Measurements from ENCODE around the gene ARID5B. TPM values are rescaled to one million over a fixed set of nuclear protein-coding genes. Genes with fewer than 3 reads are reported as not detected.

The ARID5B gene
- total RNA-seq, 1 experiment from 2014 or later = 0.04 TPM

DNA sequence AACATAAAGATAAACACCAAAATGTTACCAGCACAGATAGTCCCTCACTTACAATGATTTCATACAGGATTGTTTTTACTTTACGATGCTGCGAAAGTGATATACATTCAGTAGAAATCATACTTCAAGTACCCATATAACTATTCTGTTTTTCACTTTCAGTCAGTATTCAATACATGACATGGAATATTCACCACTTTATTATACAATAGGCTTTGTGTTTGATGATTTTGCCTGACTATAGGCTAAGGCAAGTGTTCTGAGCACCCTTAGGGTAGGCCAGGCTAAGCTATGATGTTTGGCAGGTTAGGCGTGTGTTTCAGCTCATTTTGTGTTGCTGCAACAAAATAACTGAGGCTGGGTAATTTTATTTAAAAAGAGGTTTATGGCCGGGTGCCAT lies 212.2 kb downstream of the ARID5B start:
- Histone ChIP-seq H3K4ac (ENCODE audit: low read depth, low read length) (no peak overlapping the region), H3K56ac (ENCODE audit: insufficient read length, low read depth, low read length) (no peak overlapping the region), H3K79me2 (ENCODE audit: insufficient read depth, low read length) (no peaks in the 10 kb centered on the region), H3K18ac (ENCODE audit: insufficient read length, low read depth, low read length) (no peak overlapping the region), H2BK15ac (ENCODE audit: low read depth, low read length) (no peak overlapping the region), H3K9me3 (ENCODE audit: control insufficient read depth, low read depth, low read length) (no peaks in the 10 kb centered on the region), H4K8ac (replicated peaks; ENCODE audit: insufficient read length, low read depth, low read length) (no peak overlapping the region), H3K23ac (ENCODE audit: insufficient read length, low read depth, low read length) (no peak overlapping the region), H2AFZ (ENCODE audit: low read length) (no peak overlapping the region), H2BK5ac (ENCODE audit: insufficient read length, low read length) (no peak overlapping the region), H3K4me2 (ENCODE audit: insufficient read depth, insufficient read length, low read length) (no peak overlapping the region), H2BK120ac (ENCODE audit: low read depth, low read length, poor library complexity, severe bottlenecking) (no peak overlapping the region), H3K9ac (ENCODE audit: extremely low read depth, insufficient read length, low read length) (no peak overlapping the region), H4K91ac (ENCODE audit: insufficient read length, low read depth, low read length) (no peak overlapping the region), H3K23me2 (ENCODE audit: insufficient read length, low read depth, low read length, poor library complexity, severe bottlenecking) (no peaks in the 10 kb centered on the region), H2BK12ac (ENCODE audit: insufficient read length, low read depth, low read length) (no peak overlapping the region), H2BK20ac (ENCODE audit: low read depth, low read length, poor library complexity, severe bottlenecking) (no peak overlapping the region), H2AK5ac (ENCODE audit: insufficient read length, low read length) (no peak overlapping the region), H3K79me1 (ENCODE audit: insufficient read depth, low read depth, low read length, poor library complexity, severe bottlenecking) (no peaks in the 10 kb centered on the region), H4K20me1 (ENCODE audit: control insufficient read depth, insufficient read depth, insufficient read length) (no peaks in the 10 kb centered on the region), H3K27me3 (ENCODE audit: insufficient read depth, low read length) (no peaks in the 10 kb centered on the region), H3T11ph (ENCODE audit: low read length) (no peak overlapping the region), H3K14ac (ENCODE audit: insufficient read depth, low read length) (no peak overlapping the region), H3K4me1 (ENCODE audit: insufficient read depth, low read length) (no peaks in the 10 kb centered on the region), H4K5ac (ENCODE audit: insufficient read length, low read depth, low read length) (no peak overlapping the region), H3K27ac (ENCODE audit: insufficient read length, low read depth, low read length) (no peak overlapping the region)
- TF ChIP-seq, protein P1, sequence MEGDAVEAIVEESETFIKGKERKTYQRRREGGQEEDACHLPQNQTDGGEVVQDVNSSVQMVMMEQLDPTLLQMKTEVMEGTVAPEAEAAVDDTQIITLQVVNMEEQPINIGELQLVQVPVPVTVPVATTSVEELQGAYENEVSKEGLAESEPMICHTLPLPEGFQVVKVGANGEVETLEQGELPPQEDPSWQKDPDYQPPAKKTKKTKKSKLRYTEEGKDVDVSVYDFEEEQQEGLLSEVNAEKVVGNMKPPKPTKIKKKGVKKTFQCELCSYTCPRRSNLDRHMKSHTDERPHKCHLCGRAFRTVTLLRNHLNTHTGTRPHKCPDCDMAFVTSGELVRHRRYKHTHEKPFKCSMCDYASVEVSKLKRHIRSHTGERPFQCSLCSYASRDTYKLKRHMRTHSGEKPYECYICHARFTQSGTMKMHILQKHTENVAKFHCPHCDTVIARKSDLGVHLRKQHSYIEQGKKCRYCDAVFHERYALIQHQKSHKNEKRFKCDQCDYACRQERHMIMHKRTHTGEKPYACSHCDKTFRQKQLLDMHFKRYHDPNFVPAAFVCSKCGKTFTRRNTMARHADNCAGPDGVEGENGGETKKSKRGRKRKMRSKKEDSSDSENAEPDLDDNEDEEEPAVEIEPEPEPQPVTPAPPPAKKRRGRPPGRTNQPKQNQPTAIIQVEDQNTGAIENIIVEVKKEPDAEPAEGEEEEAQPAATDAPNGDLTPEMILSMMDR (conservative IDR thresholded peaks at IDR 0.05) = no peak
- Mint-ChIP-seq H3K4me3 (no peak overlapping the region), H3K27ac (no peak overlapping the region), H3K4me1 (peaks cover 0 to 3% of the 10 kb centered on the region in 2 experiments; a peak in 1 of 4 replicates), H3K36me3 (ENCODE audit: insufficient read depth in 1 of 3, low read depth in 3 of 3) (no peaks in the 10 kb centered on the region), H3K27me3 (ENCODE audit: low read depth) (no peaks in the 10 kb centered on the region), H3K9me3 (no peaks in the 10 kb centered on the region)
- no CpG with 5 or more reads among the region's 4 CpGs for WGBS (ENCODE audit: extremely low coverage, insufficient read length, low lambda C conversion rate)
- no peak for DNase-seq
